Measurements from ENCODE around the gene FSTL3. TPM values are rescaled to one million over a fixed set of nuclear protein-coding genes. Genes with fewer than 3 reads are reported as not detected.

Gene FSTL3
- total and polyA plus RNA-seq, 12 donors, result 87.4 to 464 (median 176) TPM

DNA sequence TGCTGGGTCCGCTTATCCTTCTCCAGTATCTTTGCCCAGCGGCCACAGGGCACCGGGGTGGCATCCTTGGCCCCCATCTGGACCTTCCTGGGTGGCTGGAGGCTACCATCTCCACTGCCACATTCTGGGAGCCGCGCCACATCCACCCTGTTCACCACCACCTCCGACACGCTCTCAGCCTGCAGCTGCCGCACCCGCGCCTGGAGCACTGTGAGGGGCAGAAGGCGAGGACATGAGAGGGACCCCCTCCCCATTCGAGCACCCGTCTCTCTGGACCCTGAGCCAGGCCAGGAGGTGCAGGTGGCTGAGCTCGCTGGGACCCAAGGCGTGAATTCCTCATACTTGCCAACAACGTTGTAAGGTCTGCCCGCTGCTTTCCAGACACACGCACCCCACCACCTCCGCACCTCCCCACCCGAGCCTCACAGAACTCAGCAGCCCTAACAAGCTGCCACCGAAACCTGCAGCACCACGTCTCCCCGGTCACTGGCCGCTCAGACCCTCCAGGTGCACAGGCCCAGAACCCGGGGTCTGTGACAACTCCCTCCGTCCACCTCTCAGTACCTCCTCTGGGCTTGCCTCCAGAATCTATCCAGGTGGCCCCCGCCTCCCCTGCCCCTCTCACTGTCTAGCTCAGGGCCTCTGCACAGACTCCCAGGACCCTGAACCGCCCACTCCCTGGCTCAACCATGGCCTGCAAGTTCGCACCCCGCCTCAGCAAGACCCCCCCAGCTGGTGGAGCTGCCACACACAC, 46.1 kb upstream of the FSTL3 start:
- WGBS, 4 donors, result 91 to 95% (median 93%) methylated on average over 28 to 30 of the region's 30 CpGs
- no peaks in the 10 kb centered on the region for H3K27me3 ChIP-seq
- DNase-seq, result no peak
- H3K4me3 ChIP-seq, result no peak overlapping the region
- H3K4me1 ChIP-seq (replicated peaks in 1 of 2), result peaks cover 9 to 22% of the 10 kb centered on the region in 2 donors
- peaks cover 0 to 18% of the 10 kb centered on the region in 2 donors for H3K36me3 ChIP-seq (replicated peaks in 1 of 2)
- no peak overlapping the region for H3K27ac ChIP-seq
- TF ChIP-seq, protein P1, sequence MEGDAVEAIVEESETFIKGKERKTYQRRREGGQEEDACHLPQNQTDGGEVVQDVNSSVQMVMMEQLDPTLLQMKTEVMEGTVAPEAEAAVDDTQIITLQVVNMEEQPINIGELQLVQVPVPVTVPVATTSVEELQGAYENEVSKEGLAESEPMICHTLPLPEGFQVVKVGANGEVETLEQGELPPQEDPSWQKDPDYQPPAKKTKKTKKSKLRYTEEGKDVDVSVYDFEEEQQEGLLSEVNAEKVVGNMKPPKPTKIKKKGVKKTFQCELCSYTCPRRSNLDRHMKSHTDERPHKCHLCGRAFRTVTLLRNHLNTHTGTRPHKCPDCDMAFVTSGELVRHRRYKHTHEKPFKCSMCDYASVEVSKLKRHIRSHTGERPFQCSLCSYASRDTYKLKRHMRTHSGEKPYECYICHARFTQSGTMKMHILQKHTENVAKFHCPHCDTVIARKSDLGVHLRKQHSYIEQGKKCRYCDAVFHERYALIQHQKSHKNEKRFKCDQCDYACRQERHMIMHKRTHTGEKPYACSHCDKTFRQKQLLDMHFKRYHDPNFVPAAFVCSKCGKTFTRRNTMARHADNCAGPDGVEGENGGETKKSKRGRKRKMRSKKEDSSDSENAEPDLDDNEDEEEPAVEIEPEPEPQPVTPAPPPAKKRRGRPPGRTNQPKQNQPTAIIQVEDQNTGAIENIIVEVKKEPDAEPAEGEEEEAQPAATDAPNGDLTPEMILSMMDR (IDR thresholded peaks at IDR 0.05), result no peak
- no peak for TF ChIP-seq POLR2A (IDR thresholded peaks at IDR 0.05)
- no peaks in the 10 kb centered on the region for H3K9me3 ChIP-seq (replicated peaks in 1 of 3)
- intact Hi-C loops (cut with DNase I), result no loop called here

DNA sequence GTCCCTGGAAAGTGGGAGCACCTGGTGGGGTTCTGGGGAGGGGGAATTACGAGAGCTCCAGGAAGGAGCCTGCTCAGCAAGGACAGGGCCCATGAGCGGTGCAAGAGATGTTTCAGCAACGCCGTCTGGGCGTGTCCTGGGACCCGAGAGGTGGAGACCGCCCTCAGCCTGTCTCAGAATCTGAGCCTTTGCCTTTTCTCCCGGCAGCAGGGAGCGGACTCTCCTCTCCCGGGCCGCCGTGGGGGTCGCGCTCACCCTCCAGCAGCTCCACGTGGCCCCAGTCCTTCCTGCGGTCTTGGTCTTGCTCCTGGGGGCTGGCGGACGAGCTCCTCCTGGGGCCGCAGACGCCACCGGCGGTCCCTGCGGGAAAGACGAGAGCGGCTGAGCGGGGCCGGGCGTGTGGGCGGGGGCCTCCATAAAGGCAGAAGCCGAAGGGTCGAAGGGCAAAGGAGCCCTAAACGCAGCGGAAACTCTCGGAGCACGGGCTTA, 43.6 kb upstream of the FSTL3 start:
- H3K27ac ChIP-seq, result peak overlapping the region; percentile 55 to 87 (median 79)
- H3K4me1 ChIP-seq (replicated peaks in 1 of 2), result peaks cover 9 to 22% of the 10 kb centered on the region in 2 donors
- 0 to 4% (median 2%) methylated on average over 16 to 35 of the region's 35 CpGs for WGBS, 4 donors
- H3K9me3 ChIP-seq (replicated peaks in 1 of 3), result no peaks in the 10 kb centered on the region
- intact Hi-C loops (cut with DNase I), result no loop called here
- TF ChIP-seq, protein P1 (IDR thresholded peaks at IDR 0.05), result no peak
- TF ChIP-seq POLR2A (IDR thresholded peaks at IDR 0.05), result peak in 1 of 2 donors; percentile 68
- DNase-seq, result peak in 6 of 7 donors; percentile 61 to 80 (median 75)
- H3K4me3 ChIP-seq, result peak overlapping the region; percentile 54 to 90 (median 62)
- peaks cover 0 to 18% of the 10 kb centered on the region in 2 donors for H3K36me3 ChIP-seq (replicated peaks in 1 of 2)
- H3K27me3 ChIP-seq, result no peaks in the 10 kb centered on the region

DNA sequence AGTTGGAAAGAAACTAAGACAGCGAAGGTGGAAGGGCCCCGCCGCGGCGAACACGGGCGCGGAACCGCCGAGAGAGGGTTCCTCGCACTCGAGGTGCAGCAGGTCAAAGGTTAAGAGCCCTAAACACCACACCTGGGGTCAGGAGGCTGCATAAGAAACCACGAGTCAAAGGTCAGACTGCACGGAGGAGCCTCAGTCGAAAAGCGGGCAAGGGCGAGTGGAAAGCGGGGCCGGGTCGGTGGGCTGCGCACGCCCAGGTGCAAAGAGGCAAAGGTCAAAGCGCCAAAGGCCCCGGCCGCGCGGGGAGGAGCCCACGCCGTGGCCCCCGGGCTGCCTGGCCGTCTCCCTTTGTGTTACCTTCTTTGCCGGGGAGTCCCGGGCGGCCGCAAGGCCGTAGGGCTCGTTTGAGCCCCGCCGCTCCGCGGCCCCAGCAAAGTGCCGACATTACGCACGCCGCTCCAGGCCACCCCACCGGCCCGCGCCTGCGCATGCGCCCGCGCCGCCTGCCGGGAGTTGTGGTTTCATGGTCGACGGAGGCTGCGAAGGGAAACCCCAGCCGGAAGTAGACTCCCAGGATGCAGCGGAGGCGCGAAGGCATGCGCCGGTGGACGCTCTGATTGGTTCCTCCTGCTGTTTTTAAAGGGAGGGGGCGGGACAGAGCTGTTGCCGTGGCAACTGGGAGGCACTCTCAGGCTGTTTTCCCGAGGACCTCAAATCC, 43.0 kb upstream of the FSTL3 start, which contains the start of gene POLRMT:
TSS of gene POLRMT (minus strand) at position 470 of the 718 bp plus-strand sequence. CDS start at position 445, 25 bp downstream.
- WGBS, 4 donors, result 0 to 1% (median 0%) methylated on average over 15 to 67 of the region's 67 CpGs
- Histone ChIP-seq H3K4me1 (replicated peaks in 1 of 2) (peaks cover 9 to 22% of the 10 kb centered on the region in 2 donors), H3K27ac (peak within 1 kb of the TSS; percentile 55 to 87 (median 79)), H3K27me3 (no peaks in the 10 kb centered on the region), H3K36me3 (replicated peaks in 1 of 2) (peaks cover 0 to 12% of the 10 kb centered on the region in 2 donors), H3K4me3 (peak within 1 kb of the TSS; percentile 54 to 90 (median 62)), H3K9me3 (replicated peaks in 1 of 3) (no peaks in the 10 kb centered on the region)
- intact Hi-C loops (cut with DNase I), result no loop called here
- peak; percentile 98 to 100 (median 99) for DNase-seq
- TF ChIP-seq, protein P1 (IDR thresholded peaks at IDR 0.05), result peak in 3 of 6 experiments; percentile 10 to 27 (median 19)
- TF ChIP-seq POLR2A (IDR thresholded peaks at IDR 0.05), result peak; percentile 17 to 31
